Skeletal muscle tissue (tissue), 4 donors: Measurements from ENCODE around the gene SLC25A36. TPM values are rescaled to one million over a fixed set of nuclear protein-coding genes. Genes with fewer than 3 reads are reported as not detected.
"Not testable (repeated sequence)": the region's sequence is repeated elsewhere in the genome, so short reads cannot be mapped to it uniquely, and the experiment has no call there.

Experiments used
- H3K27ac ChIP-seq: one replicate; pipeline ENCODE4 v1.7.0; 2013; ENCODE audit warnings: mild to moderate bottlenecking, low read depth, low read length, inconsistent platforms
- H3K27me3 ChIP-seq, 3 donors: one replicate each; pipeline ENCODE4 v1.7.0; 2013; ENCODE audit warnings: low read length in 3 of 3; ENCODE audit not compliant: control insufficient read depth in 3 of 3, insufficient read depth in 3 of 3
- H3K36me3 ChIP-seq, 3 donors: one replicate each; pipeline ENCODE4 v1.7.0; 2013; ENCODE audit warnings: low read length in 3 of 3; ENCODE audit not compliant: control insufficient read depth in 3 of 3, insufficient read depth in 3 of 3
- H3K4me1 ChIP-seq, 3 donors: one replicate each; pipeline ENCODE4 v1.7.0; 2013; ENCODE audit warnings: low read length in 3 of 3, mild to moderate bottlenecking in 3 of 3; ENCODE audit not compliant: control insufficient read depth in 3 of 3, insufficient read depth in 3 of 3
- H3K4me3 ChIP-seq, 3 donors: one replicate each; pipeline ENCODE4 v1.7.0; 2013; ENCODE audit warnings: low read length in 3 of 3
- H3K9ac ChIP-seq, 3 donors: one replicate each; pipeline ENCODE4 v1.7.0; 2013; ENCODE audit warnings: low read length in 3 of 3, mild to moderate bottlenecking in 3 of 3, moderate library complexity in 2 of 3, low read depth in 1 of 3
- H3K9me3 ChIP-seq, 3 donors: one replicate each; pipeline ENCODE4 v1.7.0; 2013; ENCODE audit warnings: low read length in 3 of 3; ENCODE audit not compliant: control insufficient read depth in 3 of 3
- total RNA-seq: library from RNA; depleted of rRNA; stranded (reverse); fragments of >200 nt; gene quantifications from one replicate; pipeline ENCODE4 v1.2.3, GENCODE V29; 2014
- donor health status: Osteomylitis.

Gene SLC25A36
- total RNA-seq, 1 donor from 2014 or later: 56.9 TPM

- no peaks in the 10 kb centered on the region for H3K27me3 ChIP-seq
- H3K27ac ChIP-seq: no peak overlapping the region
- no peak overlapping the region for H3K9ac ChIP-seq
- H3K4me1 ChIP-seq: peaks cover 0 to 10% (median 2%) of the 10 kb centered on the region in 3 donors
- H3K9me3 ChIP-seq: no peaks in the 10 kb centered on the region
- H3K36me3 ChIP-seq: no peaks in the 10 kb centered on the region
- no peak overlapping the region for H3K4me3 ChIP-seq
Measured at GRCh38 chr3:140929446-140929845, 12.2 kb upstream of the SLC25A36 start.

DNA sequence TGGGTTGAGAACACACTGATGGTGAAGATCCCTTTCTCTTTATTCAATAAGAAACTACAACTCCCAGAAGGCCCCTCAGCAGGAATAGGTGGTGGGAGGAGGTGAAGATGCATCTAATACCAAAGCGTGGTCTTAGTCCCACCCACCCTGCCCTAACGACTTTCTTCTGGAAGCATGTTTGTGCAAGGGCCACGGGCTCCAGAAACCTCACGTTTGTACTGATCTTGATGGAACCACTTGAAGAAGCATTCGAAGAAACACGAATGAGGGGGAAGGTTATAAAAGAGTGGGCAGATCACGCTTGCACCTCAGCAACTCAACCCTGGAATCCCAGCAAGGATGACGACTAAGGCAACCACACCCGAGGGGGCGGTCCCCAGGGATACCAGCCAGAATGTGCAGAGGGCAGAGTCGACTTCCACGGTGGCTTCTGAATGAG, 10.6 kb upstream of the SLC25A36 start:
- no peaks in the 10 kb centered on the region for H3K4me1 ChIP-seq

DNA sequence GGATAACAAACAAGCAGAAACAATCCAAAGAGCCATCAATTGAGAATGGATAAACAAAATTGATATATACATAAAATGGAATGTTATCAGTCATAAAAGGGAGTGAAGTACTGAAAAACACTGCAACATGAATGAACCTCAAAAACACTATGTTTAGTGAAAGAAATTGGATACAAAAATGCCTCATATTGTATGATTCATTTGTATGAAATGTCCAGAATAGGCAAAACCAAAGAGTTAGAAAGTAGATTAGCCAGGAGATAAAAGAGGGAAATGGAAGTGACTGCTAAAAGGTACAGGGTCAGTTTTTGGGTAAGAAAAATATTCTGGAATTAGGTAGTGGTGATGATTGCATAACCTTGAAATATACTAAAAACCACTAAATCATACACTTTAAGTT, 9.8 kb upstream of the SLC25A36 start:
- no peaks in the 10 kb centered on the region for H3K27me3 ChIP-seq
- no peak overlapping the region for H3K9ac ChIP-seq
- H3K4me1 ChIP-seq: no peaks in the 10 kb centered on the region
- H3K4me3 ChIP-seq: no peak overlapping the region
- H3K36me3 ChIP-seq: no peaks in the 10 kb centered on the region
- no peak overlapping the region for H3K27ac ChIP-seq
- H3K9me3 ChIP-seq: no peaks in the 10 kb centered on the region

More for the DNA sequence above, 10.6 kb upstream of the SLC25A36 start:
- Histone ChIP-seq H3K4me3 (no peak overlapping the region), H3K36me3 (no peaks in the 10 kb centered on the region), H3K9me3 (no peaks in the 10 kb centered on the region), H3K27me3 (no peaks in the 10 kb centered on the region), H3K27ac (no peak overlapping the region), H3K9ac (no peak overlapping the region)

GRCh38 chr3:140933109-140933508, 8.5 kb upstream of the SLC25A36 start:
- no peaks in the 10 kb centered on the region for H3K27me3 ChIP-seq
- H3K4me3 ChIP-seq: no peak overlapping the region
- no peaks in the 10 kb centered on the region for H3K36me3 ChIP-seq
- H3K4me1 ChIP-seq: no peaks in the 10 kb centered on the region
- no peak overlapping the region for H3K9ac ChIP-seq
- no peak overlapping the region for H3K27ac ChIP-seq
- H3K9me3 ChIP-seq: no peaks in the 10 kb centered on the region

DNA sequence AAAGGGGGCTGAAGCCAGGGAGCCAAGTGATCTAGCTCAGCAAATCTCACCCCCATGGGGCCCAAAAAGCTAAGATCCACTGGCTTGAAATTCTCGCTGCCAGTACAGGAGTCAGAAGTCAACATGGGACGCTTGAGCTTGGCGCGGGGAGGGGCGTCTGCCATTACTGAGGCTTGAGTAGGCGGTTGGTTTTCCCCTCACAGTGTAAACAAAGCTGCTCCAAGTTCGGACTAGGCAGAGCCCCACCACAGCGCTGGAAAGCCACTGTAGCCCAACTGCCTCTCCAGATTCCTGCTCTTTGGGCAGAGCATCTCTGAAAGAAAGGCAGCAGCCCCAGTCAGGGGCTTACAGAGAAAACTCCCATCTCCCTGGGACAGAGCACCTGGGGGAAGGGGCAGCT, 8.1 kb upstream of the SLC25A36 start:
- no peak overlapping the region for H3K4me3 ChIP-seq
- H3K4me1 ChIP-seq: no peaks in the 10 kb centered on the region
- no peaks in the 10 kb centered on the region for H3K9me3 ChIP-seq
- H3K27ac ChIP-seq: no peak overlapping the region
- no peaks in the 10 kb centered on the region for H3K27me3 ChIP-seq
- no peaks in the 10 kb centered on the region for H3K36me3 ChIP-seq
- H3K9ac ChIP-seq: no peak overlapping the region

DNA sequence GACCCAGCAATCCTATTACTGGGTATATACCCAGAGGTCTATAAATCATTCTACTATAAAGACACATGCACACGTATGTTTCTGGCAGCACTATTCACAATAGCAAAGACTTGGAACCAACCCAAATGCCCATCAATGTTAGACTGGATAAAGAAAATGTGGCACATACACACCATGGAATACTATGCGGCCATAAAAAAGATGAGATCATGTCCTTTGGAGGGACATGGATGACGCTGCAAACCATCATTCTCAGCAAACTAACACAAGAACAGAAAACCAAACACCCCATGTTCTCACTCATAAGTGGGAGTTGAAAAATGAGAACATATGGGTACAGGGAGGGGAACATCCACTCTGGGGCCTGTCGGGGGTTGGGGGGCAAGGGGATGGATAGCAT, 2.3 kb upstream of the SLC25A36 start:
- peaks cover 2 to 14% (median 4%) of the 10 kb centered on the region in 3 donors for H3K4me1 ChIP-seq
- H3K9ac ChIP-seq, H3K27ac ChIP-seq, H3K4me3 ChIP-seq, H3K36me3 ChIP-seq, H3K9me3 ChIP-seq, H3K27me3 ChIP-seq: not testable (repeated sequence)

- H3K27me3 ChIP-seq: no peaks in the 10 kb centered on the region
- no peaks in the 10 kb centered on the region for H3K9me3 ChIP-seq
- peaks cover 10 to 22% (median 12%) of the 10 kb centered on the region in 3 donors for H3K4me1 ChIP-seq
- peak overlapping the region; percentile 83 to 97 (median 92) for H3K9ac ChIP-seq
- H3K27ac ChIP-seq: peak overlapping the region; percentile 95
- no peaks in the 10 kb centered on the region for H3K36me3 ChIP-seq
- peak overlapping the region; percentile 80 to 87 (median 84) for H3K4me3 ChIP-seq
Measured at GRCh38 chr3:140941090-140941433, 574 bp upstream of the SLC25A36 start.

GRCh38 chr3:140942221-140943104, 827 bp downstream of the SLC25A36 start:
- H3K9me3 ChIP-seq: no peaks in the 10 kb centered on the region
- H3K36me3 ChIP-seq: no peaks in the 10 kb centered on the region
- peak overlapping the region; percentile 95 for H3K27ac ChIP-seq
- no peaks in the 10 kb centered on the region for H3K27me3 ChIP-seq
- peak overlapping the region; percentile 84 to 88 (median 87) for H3K4me3 ChIP-seq
- peak overlapping the region; percentile 93 to 97 (median 96) for H3K9ac ChIP-seq
- peaks cover 12 to 25% (median 20%) of the 10 kb centered on the region in 3 donors for H3K4me1 ChIP-seq

- H3K9me3 ChIP-seq: no peaks in the 10 kb centered on the region
- H3K9ac ChIP-seq: peak overlapping the region; percentile 35 to 97 (median 93)
- H3K27ac ChIP-seq: peak overlapping the region; percentile 95
- no peaks in the 10 kb centered on the region for H3K36me3 ChIP-seq
- peak overlapping the region in 2 of 3 donors; percentile 87 to 88 for H3K4me3 ChIP-seq
- peaks cover 12 to 25% (median 20%) of the 10 kb centered on the region in 3 donors for H3K4me1 ChIP-seq
- no peaks in the 10 kb centered on the region for H3K27me3 ChIP-seq
Measured at GRCh38 chr3:140943781-140944552, 2.3 kb downstream of the SLC25A36 start.
